ENCODE data around the gene CARD9. TPM values are rescaled to one million over a fixed set of nuclear protein-coding genes. Genes with fewer than 3 reads are reported as not detected.

CARD9 gene
- total RNA-seq, 2 experiments from 2014 or later: 0.92 to 1.7 TPM

GRCh38 chr9:136368190-136368589, 5.3 kb downstream of the CARD9 start:
- Histone ChIP-seq H3K36me3 (ENCODE audit: insufficient read depth, low read length) (no peaks in the 10 kb centered on the region), H3K4me1 (ENCODE audit: insufficient read depth, low read length, poor library complexity, severe bottlenecking) (peaks cover 6% of the 10 kb centered on the region), H2AFZ (ENCODE audit: low read length) (no peak overlapping the region), H3K4me2 (ENCODE audit: low read length) (no peak overlapping the region), H3K79me2 (ENCODE audit: insufficient read depth, low read depth, low read length) (no peaks in the 10 kb centered on the region), H4K20me1 (ENCODE audit: insufficient read depth, low read length) (no peaks in the 10 kb centered on the region), H3K4me3 (ENCODE audit: low read depth, low read length, poor library complexity, severe bottlenecking) (no peak overlapping the region), H3K9me2 (ENCODE audit: insufficient read depth, low read length) (no peaks in the 10 kb centered on the region), H3K27ac (ENCODE audit: low read depth, low read length, poor library complexity, severe bottlenecking) (no peak overlapping the region), H3K9me3 (ENCODE audit: low read length) (no peaks in the 10 kb centered on the region)
- no peak for DNase-seq (ENCODE audit: low spot score)
- CTCF ChIA-PET (ENCODE audit: unreplicated experiment): no interaction called here
- BruUV-seq (replicated peaks): no TSS peak
- POLR2A ChIA-PET: no interaction called here
- intact Hi-C loops (cut with micrococcal nuclease; ENCODE audit: unreplicated experiment): no loop called here
- TF ChIP-seq CTCF (conservative IDR thresholded peaks at IDR 0.05; ENCODE audit: low read length): no peak
- TF ChIP-seq EZH2phosphoT487 (IDR thresholded peaks at IDR 0.05; ENCODE audit: borderline replicate concordance, low read depth, low read length): no peak

DNA sequence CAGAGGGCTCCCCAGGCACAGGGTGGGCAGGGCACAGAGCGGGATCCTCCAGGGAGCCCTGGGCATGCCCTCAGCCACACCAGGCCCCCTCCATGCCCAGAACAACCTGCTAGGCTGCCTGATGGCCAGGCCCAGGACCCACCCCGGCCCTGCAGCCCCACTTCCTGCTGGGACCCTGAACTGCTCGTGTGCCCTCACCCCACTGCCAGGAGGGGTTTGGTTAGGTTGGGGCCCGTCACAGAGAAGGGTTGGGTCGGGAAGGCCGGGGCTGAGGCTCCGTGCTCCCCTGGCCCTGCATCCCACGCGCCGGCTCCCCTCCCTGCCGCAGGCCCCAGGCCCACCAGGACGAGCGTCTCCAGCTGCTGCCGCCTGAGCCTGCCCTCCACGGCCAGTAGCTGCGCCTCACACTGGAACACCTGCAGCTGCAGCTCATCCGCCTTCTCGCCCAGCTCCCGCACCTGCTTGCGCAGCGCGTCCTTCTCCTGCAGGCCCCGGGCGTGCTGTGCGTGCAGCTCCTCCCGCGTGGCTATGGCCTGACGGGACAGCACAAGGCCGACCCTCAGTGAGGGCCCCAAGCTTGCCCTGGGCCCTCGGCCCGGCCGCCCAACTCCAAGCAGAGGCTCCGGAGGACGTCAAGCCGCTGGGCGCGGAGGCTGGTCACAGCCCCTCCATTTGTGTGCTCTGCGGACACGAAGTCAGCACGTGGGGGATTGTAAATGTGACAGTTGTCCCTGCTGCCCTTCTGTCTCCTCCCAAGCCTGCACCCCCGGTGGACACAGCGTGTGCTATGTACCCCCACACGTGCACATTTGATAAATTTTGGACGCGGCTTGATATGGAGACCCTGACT, 5.9 kb downstream of the CARD9 start:
- Histone ChIP-seq H3K9me3 (ENCODE audit: low read length) (no peaks in the 10 kb centered on the region), H2AFZ (ENCODE audit: low read length) (no peak overlapping the region), H3K4me3 (ENCODE audit: low read depth, low read length, poor library complexity, severe bottlenecking) (no peak overlapping the region), H3K4me2 (ENCODE audit: low read length) (no peak overlapping the region), H4K20me1 (ENCODE audit: insufficient read depth, low read length) (no peaks in the 10 kb centered on the region), H3K27ac (ENCODE audit: low read depth, low read length, poor library complexity, severe bottlenecking) (no peak overlapping the region), H3K79me2 (ENCODE audit: insufficient read depth, low read depth, low read length) (no peaks in the 10 kb centered on the region), H3K4me1 (ENCODE audit: insufficient read depth, low read length, poor library complexity, severe bottlenecking) (peaks cover 10% of the 10 kb centered on the region), H3K36me3 (ENCODE audit: insufficient read depth, low read length) (no peaks in the 10 kb centered on the region), H3K9me2 (ENCODE audit: insufficient read depth, low read length) (no peaks in the 10 kb centered on the region)
- ChIA-PET POLR2A (interaction anchor here (0.6 kb wide), 1 partner anchor 91 kb away, joined by 4 read pairs; no protein-coding TSS in a partner anchor), CTCF (ENCODE audit: unreplicated experiment) (no interaction called here)
- no TSS peak for BruUV-seq (replicated peaks)
- no peak for DNase-seq (ENCODE audit: low spot score)
- intact Hi-C loops (cut with micrococcal nuclease; ENCODE audit: unreplicated experiment): no loop called here
- no peak for TF ChIP-seq CTCF (conservative IDR thresholded peaks at IDR 0.05; ENCODE audit: low read length)
- no peak for TF ChIP-seq EZH2phosphoT487 (IDR thresholded peaks at IDR 0.05; ENCODE audit: borderline replicate concordance, low read depth, low read length)

- POLR2A ChIA-PET: interaction anchor here (0.6 kb wide), 1 partner anchor 91 kb away, joined by 4 read pairs; no protein-coding TSS in a partner anchor
- CTCF ChIA-PET (ENCODE audit: unreplicated experiment): no interaction called here
These were observed 6.6 kb downstream of the CARD9 start for GRCh38 chr9:136366826-136367225.

More at GRCh38 chr9:136366826-136367225, 6.6 kb downstream of the CARD9 start:
- intact Hi-C loops (cut with micrococcal nuclease; ENCODE audit: unreplicated experiment): no loop called here
- H3K4me1 ChIP-seq (ENCODE audit: insufficient read depth, low read length, poor library complexity, severe bottlenecking): peaks cover 12% of the 10 kb centered on the region
- no TSS peak for BruUV-seq (replicated peaks)
- H2AFZ ChIP-seq (ENCODE audit: low read length): no peak overlapping the region
- H3K27ac ChIP-seq (ENCODE audit: low read depth, low read length, poor library complexity, severe bottlenecking): no peak overlapping the region
- H3K9me3 ChIP-seq (ENCODE audit: low read length): no peaks in the 10 kb centered on the region
- no peaks in the 10 kb centered on the region for H3K9me2 ChIP-seq (ENCODE audit: insufficient read depth, low read length)
- H3K36me3 ChIP-seq (ENCODE audit: insufficient read depth, low read length): no peaks in the 10 kb centered on the region
- no peak overlapping the region for H3K4me3 ChIP-seq (ENCODE audit: low read depth, low read length, poor library complexity, severe bottlenecking)
- no peaks in the 10 kb centered on the region for H3K79me2 ChIP-seq (ENCODE audit: insufficient read depth, low read depth, low read length)
- DNase-seq (ENCODE audit: low spot score): no peak
- no peaks in the 10 kb centered on the region for H4K20me1 ChIP-seq (ENCODE audit: insufficient read depth, low read length)
- H3K4me2 ChIP-seq (ENCODE audit: low read length): no peak overlapping the region
- TF ChIP-seq CTCF (conservative IDR thresholded peaks at IDR 0.05; ENCODE audit: low read length) (no peak), EZH2phosphoT487 (IDR thresholded peaks at IDR 0.05; ENCODE audit: borderline replicate concordance, low read depth, low read length) (no peak)

Data from OCI-LY7 (cell line).